Subcutaneous abdominal adipose tissue (tissue), 5 donors: ENCODE measurements around the gene OR9K2.
"Not testable (repeated sequence)": the region's sequence is repeated elsewhere in the genome, so short reads cannot be mapped to it uniquely, and the experiment has no call there.

Experiments used
- H3K27ac ChIP-seq: one replicate; pipeline ENCODE4 v1.7.0; 2013; ENCODE audit warnings: low read depth, mild to moderate bottlenecking, inconsistent platforms, low read length, moderate library complexity
- H3K27me3 ChIP-seq, 5 donors: one replicate each; pipeline ENCODE4 v1.7.0; 2013; ENCODE audit warnings: low read length in 5 of 5, inconsistent platforms in 1 of 5; ENCODE audit not compliant: control insufficient read depth in 5 of 5, insufficient read depth in 4 of 5
- H3K36me3 ChIP-seq, 5 donors: one replicate each; pipeline ENCODE4 v1.7.0; 2013; ENCODE audit warnings: low read length in 5 of 5; ENCODE audit not compliant: control insufficient read depth in 5 of 5, insufficient read depth in 5 of 5
- H3K4me1 ChIP-seq, 5 donors: one replicate each; pipeline ENCODE4 v1.7.0; 2013; ENCODE audit warnings: low read length in 5 of 5, mild to moderate bottlenecking in 3 of 5, moderate library complexity in 1 of 5; ENCODE audit not compliant: control insufficient read depth in 5 of 5, insufficient read depth in 5 of 5
- H3K4me3 ChIP-seq, 5 donors: one replicate each; pipeline ENCODE4 v1.7.0; 2013; ENCODE audit warnings: low read length in 5 of 5, low read depth in 1 of 5
- H3K9ac ChIP-seq, 5 donors: one replicate each; pipeline ENCODE4 v1.7.0; 2013; ENCODE audit warnings: low read length in 5 of 5, mild to moderate bottlenecking in 4 of 5, moderate library complexity in 3 of 5
- H3K9me3 ChIP-seq, 5 donors: one replicate each; pipeline ENCODE4 v1.7.0; 2013; ENCODE audit warnings: low read length in 5 of 5; ENCODE audit not compliant: control insufficient read depth in 5 of 5
- donor health status: healthy.
- donor health status: healthy.
- donor health status: healthy.
- donor health status: healthy.
- donor health status: healthy.

OR9K2 gene

GRCh38 chr12:55126106-55126505 is at the start of gene OR9K2:
OR9K2 (plus strand) TSS chr12:55126406; CDS start chr12:55129835, 3,429 bp downstream.
- no peaks in the 10 kb centered on the region for H3K4me1 ChIP-seq
- H3K4me3 ChIP-seq = no peak within 1 kb of the TSS
- no peaks in the 10 kb centered on the region for H3K9me3 ChIP-seq
- H3K36me3 ChIP-seq = no peaks in the 10 kb centered on the region
- H3K27me3 ChIP-seq = peaks cover 0 to 5% (median 0%) of the 10 kb centered on the region in 5 donors
- H3K27ac ChIP-seq = no peak within 1 kb of the TSS
- H3K9ac ChIP-seq = no peak within 1 kb of the TSS

GRCh38 chr12:55092579-55092978 is 33.6 kb upstream of the OR9K2 start:
- Histone ChIP-seq H3K27ac (no peak overlapping the region), H3K4me3 (no peak overlapping the region), H3K4me1 (no peaks in the 10 kb centered on the region), H3K27me3 (no peaks in the 10 kb centered on the region), H3K36me3 (no peaks in the 10 kb centered on the region), H3K9me3 (no peaks in the 10 kb centered on the region), H3K9ac (no peak overlapping the region)

GRCh38 chr12:55112378-55112875 is 13.8 kb upstream of the OR9K2 start:
- Histone ChIP-seq H3K27ac (no peak overlapping the region), H3K9me3 (no peaks in the 10 kb centered on the region), H3K4me1 (no peaks in the 10 kb centered on the region), H3K9ac (no peak overlapping the region), H3K27me3 (no peaks in the 10 kb centered on the region), H3K36me3 (no peaks in the 10 kb centered on the region), H3K4me3 (no peak overlapping the region)

- Histone ChIP-seq H3K27me3 (no peaks in the 10 kb centered on the region), H3K36me3 (no peaks in the 10 kb centered on the region), H3K9ac (no peak overlapping the region), H3K4me3 (no peak overlapping the region), H3K27ac (no peak overlapping the region), H3K9me3 (peaks cover 0 to 2% (median 0%) of the 10 kb centered on the region in 5 donors), H3K4me1 (no peaks in the 10 kb centered on the region)
These were observed 10.1 kb upstream of the OR9K2 start for GRCh38 chr12:55116152-55116551.

GRCh38 chr12:55132816-55133215 is 6.6 kb downstream of the OR9K2 start:
- no peaks in the 10 kb centered on the region for H3K36me3 ChIP-seq
- H3K27me3 ChIP-seq = peaks cover 4 to 17% (median 7%) of the 10 kb centered on the region in 5 donors
- no peaks in the 10 kb centered on the region for H3K4me1 ChIP-seq
- H3K9me3 ChIP-seq = peaks cover 0 to 5% (median 0%) of the 10 kb centered on the region in 5 donors
- no peak overlapping the region for H3K27ac ChIP-seq
- H3K4me3 ChIP-seq = no peak overlapping the region
- H3K9ac ChIP-seq = no peak overlapping the region

GRCh38 chr12:55142669-55143565 is 16.7 kb downstream of the OR9K2 start:
- Histone ChIP-seq H3K4me3 (no peak overlapping the region), H3K27ac (no peak overlapping the region), H3K36me3 (no peaks in the 10 kb centered on the region), H3K9ac (no peak overlapping the region), H3K9me3 (no peaks in the 10 kb centered on the region), H3K4me1 (no peaks in the 10 kb centered on the region), H3K27me3 (no peaks in the 10 kb centered on the region)

- H3K4me1 ChIP-seq = no peaks in the 10 kb centered on the region
- H3K27me3 ChIP-seq = no peaks in the 10 kb centered on the region
These were observed 17.3 kb downstream of the OR9K2 start for GRCh38 chr12:55143566-55143870.

GRCh38 chr12:55167010-55167640 is 40.9 kb downstream of the OR9K2 start:
- not testable (repeated sequence) for H3K4me1 ChIP-seq, H3K36me3 ChIP-seq, H3K4me3 ChIP-seq, H3K27ac ChIP-seq, H3K27me3 ChIP-seq, H3K9me3 ChIP-seq, H3K9ac ChIP-seq

More at GRCh38 chr12:55143566-55143870, 17.3 kb downstream of the OR9K2 start:
- Histone ChIP-seq H3K4me3 (no peak overlapping the region), H3K36me3 (no peaks in the 10 kb centered on the region), H3K9ac (no peak overlapping the region), H3K9me3 (no peaks in the 10 kb centered on the region), H3K27ac (no peak overlapping the region)

GRCh38 chr12:55171445-55171844 is 45.2 kb downstream of the OR9K2 start:
- Histone ChIP-seq H3K9me3 (no peaks in the 10 kb centered on the region), H3K4me3 (no peak overlapping the region), H3K27me3 (no peaks in the 10 kb centered on the region), H3K4me1 (no peaks in the 10 kb centered on the region), H3K27ac (no peak overlapping the region), H3K9ac (no peak overlapping the region), H3K36me3 (no peaks in the 10 kb centered on the region)

- not testable (repeated sequence) for H3K4me1 ChIP-seq, H3K9me3 ChIP-seq, H3K36me3 ChIP-seq, H3K9ac ChIP-seq, H3K27me3 ChIP-seq, H3K27ac ChIP-seq, H3K4me3 ChIP-seq
These were observed 45.6 kb downstream of the OR9K2 start for GRCh38 chr12:55171846-55172245.
